Hepatocyte (in vitro differentiated cells): Measurements from ENCODE around the gene KHDRBS1. TPM values are rescaled to one million over a fixed set of nuclear protein-coding genes. Genes with fewer than 3 reads are reported as not detected.
"Not testable (repeated sequence)": the region's sequence is repeated elsewhere in the genome, so short reads cannot be mapped to it uniquely, and the experiment has no call there.

Experiments
- DNase-seq: peaks from one replicate; pipeline ENCODE4 v3.0.0-alpha.2; 2016; ENCODE audit warnings: low spot score
- H2AFZ ChIP-seq: fragments of 200-600 bp; sonication (generic); 2 replicates; pipeline ENCODE4 v1.6.0; 2016; ENCODE audit warnings: antibody characterized with exemption, mild to moderate bottlenecking
- H3K27ac ChIP-seq: fragments of 200-600 bp; sonication (generic); 2 replicates; pipeline ENCODE4 v1.5.1; 2016; ENCODE audit warnings: mild to moderate bottlenecking
- H3K27me3 ChIP-seq: fragments of 200-600 bp; sonication (generic); 2 replicates; pipeline ENCODE4 v1.6.1; 2016
- H3K36me3 ChIP-seq: fragments of 200-600 bp; sonication (generic); replicated peaks from 2 replicates; pipeline ENCODE4 v1.5.1; 2016; ENCODE audit warnings: low read depth; ENCODE audit not compliant: insufficient read depth
- H3K4me1 ChIP-seq: fragments of 200-600 bp; sonication (generic); 2 replicates; pipeline ENCODE4 v1.5.1; 2016; ENCODE audit warnings: mild to moderate bottlenecking, moderate library complexity; ENCODE audit not compliant: insufficient read depth
- H3K4me2 ChIP-seq: fragments of 200-600 bp; sonication (generic); 2 replicates; pipeline ENCODE4 v1.6.0; 2016
- H3K4me3 ChIP-seq: fragments of 200-600 bp; sonication (generic); 2 replicates; pipeline ENCODE4 v1.5.1; 2016; ENCODE audit warnings: mild to moderate bottlenecking
- H3K79me2 ChIP-seq: fragments of 200-600 bp; sonication (generic); 2 replicates; pipeline ENCODE4 v1.6.0; 2017; ENCODE audit warnings: mild to moderate bottlenecking
- H3K9me2 ChIP-seq: fragments of 200-600 bp; sonication (generic); replicated peaks from 2 replicates; pipeline ENCODE4 v1.6.0; 2017; ENCODE audit warnings: mild to moderate bottlenecking; ENCODE audit not compliant: insufficient read depth
- H3K9me3 ChIP-seq: fragments of 200-600 bp; sonication (generic); 2 replicates; pipeline ENCODE4 v1.5.1; 2016; ENCODE audit warnings: low read depth, mild to moderate bottlenecking
- H4K20me1 ChIP-seq: fragments of 200-600 bp; sonication (generic); 2 replicates; pipeline ENCODE4 v1.6.0; 2016; ENCODE audit warnings: mild to moderate bottlenecking; ENCODE audit not compliant: insufficient read depth, poor library complexity, severe bottlenecking
- CTCF ChIP-seq: fragments of 200-600 bp; sonication (generic); IDR thresholded peaks from 2 replicates; pipeline ENCODE4 v1.5.1; 2016; ENCODE audit warnings: antibody characterized with exemption, mild to moderate bottlenecking; ENCODE audit not compliant: poor library complexity
- EZH2 ChIP-seq: fragments of 200-600 bp; sonication (generic); IDR thresholded peaks from 2 replicates; pipeline ENCODE4 v1.6.1; 2016; ENCODE audit warnings: antibody characterized with exemption, mild to moderate bottlenecking, borderline replicate concordance
- EZH2phosphoT487 ChIP-seq: fragments of 200-600 bp; sonication (generic); IDR thresholded peaks from one replicate; pipeline ENCODE4 v1.6.1; 2018; ENCODE audit warnings: antibody characterized with exemption, mild to moderate bottlenecking, low read depth, moderate library complexity; ENCODE audit not compliant: unreplicated experiment, severe bottlenecking
- WGBS: methylation state at CpG from one replicate; pipeline ENCODE4 v1.1.6; 2016; ENCODE audit warnings: low lambda C conversion rate; ENCODE audit errors: missing lambda C conversion rate; 5-methylcytosine and 5-hydroxymethylcytosine counted together
- polyA plus RNA-seq: library from polyadenylated mRNA; unstranded; fragments of >200 nt; fragmentation: Nextera tagmentation; extraction: Ambion mirVana; gene quantifications from 2 replicates; pipeline ENCODE4 v1.2.1, GENCODE V29; 2016
- total RNA-seq: library from RNA; depleted of rRNA; stranded (reverse); fragments of >200 nt; gene quantifications from 2 replicates; pipeline ENCODE4 v1.2.3, GENCODE V29; 2014

The KHDRBS1 gene
- total and polyA plus RNA-seq, 2 experiments from 2014 or later = 81.9 to 98.7 TPM

DNA sequence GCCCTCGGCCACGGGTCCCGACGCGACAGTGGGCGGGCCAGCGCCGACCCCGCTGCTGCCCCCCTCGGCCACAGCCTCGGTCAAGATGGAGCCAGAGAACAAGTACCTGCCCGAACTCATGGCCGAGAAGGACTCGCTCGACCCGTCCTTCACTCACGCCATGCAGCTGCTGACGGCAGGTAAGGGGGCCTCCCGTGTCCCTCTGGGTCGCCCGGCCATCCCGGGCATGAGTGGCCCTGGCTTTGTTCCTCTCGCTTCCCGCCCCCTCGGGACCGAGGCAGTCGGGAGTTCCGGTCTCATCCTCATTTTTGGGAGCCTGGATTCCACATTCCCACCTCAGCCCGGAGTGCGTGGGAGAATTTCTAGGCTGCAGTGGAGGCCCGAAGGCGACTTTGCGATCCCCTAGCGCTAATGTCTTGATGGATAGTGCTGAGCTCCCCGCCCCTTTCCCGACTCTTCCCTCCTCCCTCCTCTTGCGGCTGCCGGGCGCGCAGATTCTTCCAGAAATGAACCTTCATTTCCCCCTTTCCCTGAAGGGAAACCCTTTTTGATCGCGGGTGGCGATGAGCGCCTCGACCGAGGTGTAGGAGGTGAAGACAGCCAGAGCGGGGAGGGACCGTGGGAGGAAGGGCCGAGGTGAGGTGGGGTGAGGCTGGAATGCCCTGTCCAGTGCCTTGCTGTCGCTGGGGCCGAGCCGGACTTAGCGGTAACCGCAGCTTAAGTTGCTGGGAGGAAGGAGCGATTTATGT lies 705 bp downstream of the KHDRBS1 start:
- peak; percentile 71 for DNase-seq
- peak overlapping the region; percentile 88 for H3K4me2 ChIP-seq
- H3K9me3 ChIP-seq = no peaks in the 10 kb centered on the region
- 1% methylated on average over 51 of the region's 55 CpGs for WGBS
- no peaks in the 10 kb centered on the region for H3K27me3 ChIP-seq
- peak overlapping the region; percentile 37 for H2AFZ ChIP-seq
- peak overlapping the region; percentile 99 for H3K27ac ChIP-seq
- TF ChIP-seq EZH2phosphoT487 (no peak), CTCF (no peak), EZH2 (no peak)
- peaks cover 53% of the 10 kb centered on the region for H3K79me2 ChIP-seq
- H3K4me3 ChIP-seq = peak overlapping the region; percentile 97
- H3K9me2 ChIP-seq = no peaks in the 10 kb centered on the region
- H3K36me3 ChIP-seq = no peaks in the 10 kb centered on the region
- H3K4me1 ChIP-seq = peaks cover 13% of the 10 kb centered on the region
- H4K20me1 ChIP-seq = peaks cover 52% of the 10 kb centered on the region

DNA sequence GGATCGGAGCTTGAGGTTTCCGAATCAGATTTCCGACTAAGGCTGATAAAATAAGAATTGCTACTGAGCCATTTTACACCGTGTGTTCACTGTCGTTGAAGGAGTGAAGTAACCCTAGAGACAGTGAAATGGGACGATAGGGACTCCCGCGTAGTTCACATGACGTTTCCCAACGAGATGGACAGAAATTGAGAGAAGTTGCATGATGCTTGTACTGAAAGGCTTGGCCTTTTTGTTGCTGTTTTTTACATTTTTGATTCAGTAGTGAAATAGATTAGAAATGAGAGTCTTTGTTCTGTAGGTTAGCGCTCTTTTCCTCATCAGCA lies 1.2 kb downstream of the KHDRBS1 start:
- H3K9me2 ChIP-seq = no peaks in the 10 kb centered on the region
- H3K36me3 ChIP-seq = no peaks in the 10 kb centered on the region
- H3K4me2 ChIP-seq = peak overlapping the region; percentile 88
- H2AFZ ChIP-seq = no peak overlapping the region
- peaks cover 57% of the 10 kb centered on the region for H4K20me1 ChIP-seq
- peak overlapping the region; percentile 97 for H3K4me3 ChIP-seq
- TF ChIP-seq CTCF = no peak
- TF ChIP-seq EZH2phosphoT487 = no peak
- TF ChIP-seq EZH2 = no peak
- no peak for DNase-seq
- no peaks in the 10 kb centered on the region for H3K9me3 ChIP-seq
- peaks cover 59% of the 10 kb centered on the region for H3K79me2 ChIP-seq
- 2% methylated on average over 11 of the region's 11 CpGs for WGBS
- peak overlapping the region; percentile 99 for H3K27ac ChIP-seq
- H3K27me3 ChIP-seq = no peaks in the 10 kb centered on the region
- peaks cover 13% of the 10 kb centered on the region for H3K4me1 ChIP-seq

- H3K4me2 ChIP-seq = peak overlapping the region; percentile 9
- H2AFZ ChIP-seq = no peak overlapping the region
- 82% methylated on average over 6 of the region's 6 CpGs for WGBS
- no peak overlapping the region for H3K4me3 ChIP-seq
- peaks cover 7% of the 10 kb centered on the region for H3K4me1 ChIP-seq
- DNase-seq = no peak
- TF ChIP-seq EZH2phosphoT487 = no peak
- no peak for TF ChIP-seq CTCF
- no peak for TF ChIP-seq EZH2
- H3K27ac ChIP-seq = no peak overlapping the region
- H4K20me1 ChIP-seq = peaks cover 99% of the 10 kb centered on the region
- H3K9me3 ChIP-seq = no peaks in the 10 kb centered on the region
- no peaks in the 10 kb centered on the region for H3K9me2 ChIP-seq
- no peaks in the 10 kb centered on the region for H3K27me3 ChIP-seq
- H3K79me2 ChIP-seq = peaks cover 100% of the 10 kb centered on the region
- peaks cover 4% of the 10 kb centered on the region for H3K36me3 ChIP-seq
Observed at GRCh38 chr1:32020339-32020738, 6.7 kb downstream of the KHDRBS1 start.

- H3K4me3 ChIP-seq, H3K36me3 ChIP-seq, H3K4me2 ChIP-seq, H3K27ac ChIP-seq, H3K27me3 ChIP-seq, DNase-seq, H3K9me2 ChIP-seq, H3K9me3 ChIP-seq, H2AFZ ChIP-seq, H3K4me1 ChIP-seq: not testable (repeated sequence)
- peaks cover 100% of the 10 kb centered on the region for H3K79me2 ChIP-seq
- H4K20me1 ChIP-seq = peaks cover 99% of the 10 kb centered on the region
- 98% methylated on average over 8 of the region's 8 CpGs for WGBS
Observed at GRCh38 chr1:32021574-32022018, 7.9 kb downstream of the KHDRBS1 start.
